ENCODE data around the gene INO80D. TPM values are rescaled to one million over a fixed set of nuclear protein-coding genes. Genes with fewer than 3 reads are reported as not detected.

Gene INO80D
- total RNA-seq, 4 donors from 2014 or later = 24.2 to 51.4 (median 32.5) TPM

- no peak overlapping the region for H3K4me3 ChIP-seq
- TF ChIP-seq POLR2A (IDR thresholded peaks at IDR 0.05) (no peak), POLR2AphosphoS5 (IDR thresholded peaks at IDR 0.05) (no peak), EP300 (IDR thresholded peaks at IDR 0.05) (no peak)
- TF ChIP-seq, protein P1, sequence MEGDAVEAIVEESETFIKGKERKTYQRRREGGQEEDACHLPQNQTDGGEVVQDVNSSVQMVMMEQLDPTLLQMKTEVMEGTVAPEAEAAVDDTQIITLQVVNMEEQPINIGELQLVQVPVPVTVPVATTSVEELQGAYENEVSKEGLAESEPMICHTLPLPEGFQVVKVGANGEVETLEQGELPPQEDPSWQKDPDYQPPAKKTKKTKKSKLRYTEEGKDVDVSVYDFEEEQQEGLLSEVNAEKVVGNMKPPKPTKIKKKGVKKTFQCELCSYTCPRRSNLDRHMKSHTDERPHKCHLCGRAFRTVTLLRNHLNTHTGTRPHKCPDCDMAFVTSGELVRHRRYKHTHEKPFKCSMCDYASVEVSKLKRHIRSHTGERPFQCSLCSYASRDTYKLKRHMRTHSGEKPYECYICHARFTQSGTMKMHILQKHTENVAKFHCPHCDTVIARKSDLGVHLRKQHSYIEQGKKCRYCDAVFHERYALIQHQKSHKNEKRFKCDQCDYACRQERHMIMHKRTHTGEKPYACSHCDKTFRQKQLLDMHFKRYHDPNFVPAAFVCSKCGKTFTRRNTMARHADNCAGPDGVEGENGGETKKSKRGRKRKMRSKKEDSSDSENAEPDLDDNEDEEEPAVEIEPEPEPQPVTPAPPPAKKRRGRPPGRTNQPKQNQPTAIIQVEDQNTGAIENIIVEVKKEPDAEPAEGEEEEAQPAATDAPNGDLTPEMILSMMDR (IDR thresholded peaks at IDR 0.05) = no peak
- DNase-seq (ENCODE audit: low spot score in 2 of 2) = no peak
- peaks cover 28% of the 10 kb centered on the region for H3K36me3 ChIP-seq
- 93% methylated on average over 3 of the region's 3 CpGs for WGBS
- H3K9me3 ChIP-seq = no peaks in the 10 kb centered on the region
- H3K27me3 ChIP-seq = no peaks in the 10 kb centered on the region
- H3K4me1 ChIP-seq = no peaks in the 10 kb centered on the region
- H3K27ac ChIP-seq = no peak overlapping the region
These were observed 29.1 kb upstream of the INO80D start for GRCh38 chr2:206115026-206115578.

GRCh38 chr2:206112846-206113547 lies 27.0 kb upstream of the INO80D start:
- no peak for DNase-seq (ENCODE audit: low spot score in 2 of 2)
- TF ChIP-seq, protein P1 (IDR thresholded peaks at IDR 0.05) = no peak
- TF ChIP-seq POLR2AphosphoS5 (IDR thresholded peaks at IDR 0.05) (no peak), EP300 (IDR thresholded peaks at IDR 0.05) (no peak), POLR2A (IDR thresholded peaks at IDR 0.05) (no peak)
- no peak overlapping the region for H3K4me3 ChIP-seq
- H3K36me3 ChIP-seq = peaks cover 22% of the 10 kb centered on the region
- H3K27me3 ChIP-seq = no peaks in the 10 kb centered on the region
- no peak overlapping the region for H3K27ac ChIP-seq
- no peaks in the 10 kb centered on the region for H3K9me3 ChIP-seq
- 95% methylated on average over 7 of the region's 7 CpGs for WGBS
- no peaks in the 10 kb centered on the region for H3K4me1 ChIP-seq

GRCh38 chr2:206112108-206112507 lies 26.1 kb upstream of the INO80D start:
- Histone ChIP-seq H3K4me1 (no peaks in the 10 kb centered on the region), H3K36me3 (peaks cover 22% of the 10 kb centered on the region), H3K27me3 (no peaks in the 10 kb centered on the region), H3K9me3 (no peaks in the 10 kb centered on the region), H3K27ac (no peak overlapping the region), H3K4me3 (no peak overlapping the region)
- no peak for TF ChIP-seq POLR2AphosphoS5 (IDR thresholded peaks at IDR 0.05)
- TF ChIP-seq, protein P1 (IDR thresholded peaks at IDR 0.05) = no peak
- no peak for TF ChIP-seq EP300 (IDR thresholded peaks at IDR 0.05)
- no peak for TF ChIP-seq POLR2A (IDR thresholded peaks at IDR 0.05)
- WGBS = 91% methylated on average over 3 of the region's 3 CpGs
- DNase-seq (ENCODE audit: low spot score in 2 of 2) = no peak

- Histone ChIP-seq H3K27me3 (no peaks in the 10 kb centered on the region), H3K4me1 (no peaks in the 10 kb centered on the region), H3K36me3 (peaks cover 10% of the 10 kb centered on the region), H3K4me3 (no peak overlapping the region), H3K27ac (no peak overlapping the region), H3K9me3 (no peaks in the 10 kb centered on the region)
- WGBS = 80% methylated on average over 7 of the region's 7 CpGs
- DNase-seq (ENCODE audit: low spot score in 2 of 2) = no peak
- TF ChIP-seq POLR2A (IDR thresholded peaks at IDR 0.05) (no peak), POLR2AphosphoS5 (IDR thresholded peaks at IDR 0.05) (no peak)
These were observed 22.7 kb upstream of the INO80D start for GRCh38 chr2:206108713-206109112.

- Histone ChIP-seq H3K9me3 (no peaks in the 10 kb centered on the region), H3K36me3 (no peaks in the 10 kb centered on the region), H3K27ac (no peak overlapping the region), H3K27me3 (no peaks in the 10 kb centered on the region), H3K4me3 (no peak overlapping the region), H3K4me1 (no peaks in the 10 kb centered on the region)
- TF ChIP-seq EP300 (IDR thresholded peaks at IDR 0.05) (no peak), POLR2AphosphoS5 (IDR thresholded peaks at IDR 0.05) (no peak), POLR2A (IDR thresholded peaks at IDR 0.05) (no peak)
- TF ChIP-seq, protein P1 (IDR thresholded peaks at IDR 0.05) = no peak
- DNase-seq (ENCODE audit: low spot score in 2 of 2) = no peak
- 95% methylated on average over 5 of the region's 5 CpGs for WGBS
These were observed 19.6 kb upstream of the INO80D start for GRCh38 chr2:206105541-206105940.
